ENCODE data around the gene PRORP.

DNA sequence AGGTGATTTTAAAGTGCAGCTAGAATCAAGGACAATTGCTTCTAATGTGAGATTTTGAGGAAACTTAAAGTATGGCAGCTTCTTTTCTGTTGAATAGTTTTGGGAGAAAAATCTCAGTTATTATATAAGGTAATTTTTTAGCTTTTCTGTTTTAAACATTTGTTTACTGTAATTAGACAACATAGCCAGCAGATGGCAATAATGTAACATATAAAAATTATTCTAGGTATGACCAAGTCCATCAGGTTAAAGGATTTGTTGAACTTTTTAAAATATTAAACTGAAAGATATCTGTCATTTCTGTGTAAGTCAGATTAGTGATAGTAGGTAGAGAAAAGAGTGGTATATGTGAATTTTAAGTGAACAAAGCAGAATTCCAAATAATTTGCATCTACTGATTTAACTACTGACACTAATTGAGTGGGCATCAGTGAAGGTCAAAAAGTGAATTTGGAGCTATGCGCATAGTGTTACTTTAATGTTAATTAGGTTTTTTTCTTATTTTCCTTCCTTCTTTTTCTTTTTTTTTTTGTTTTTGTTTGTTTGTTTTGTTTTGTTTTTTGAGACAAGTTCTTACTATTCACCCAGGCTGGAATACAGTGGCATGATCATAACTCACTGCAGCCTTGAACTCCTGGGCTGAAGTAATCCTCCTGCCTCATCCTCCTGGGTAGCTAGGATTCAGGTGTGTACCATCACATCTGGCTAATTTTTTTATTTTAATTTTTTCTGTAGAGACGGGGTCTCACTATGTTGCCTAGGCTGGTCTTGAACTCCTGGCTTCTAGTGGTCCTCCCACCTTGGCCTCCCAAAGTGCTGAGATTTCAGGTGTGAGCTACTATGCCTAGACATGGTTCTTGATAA, 18.6 kb downstream of the PRORP start:
- TF ChIP-seq, protein P1, sequence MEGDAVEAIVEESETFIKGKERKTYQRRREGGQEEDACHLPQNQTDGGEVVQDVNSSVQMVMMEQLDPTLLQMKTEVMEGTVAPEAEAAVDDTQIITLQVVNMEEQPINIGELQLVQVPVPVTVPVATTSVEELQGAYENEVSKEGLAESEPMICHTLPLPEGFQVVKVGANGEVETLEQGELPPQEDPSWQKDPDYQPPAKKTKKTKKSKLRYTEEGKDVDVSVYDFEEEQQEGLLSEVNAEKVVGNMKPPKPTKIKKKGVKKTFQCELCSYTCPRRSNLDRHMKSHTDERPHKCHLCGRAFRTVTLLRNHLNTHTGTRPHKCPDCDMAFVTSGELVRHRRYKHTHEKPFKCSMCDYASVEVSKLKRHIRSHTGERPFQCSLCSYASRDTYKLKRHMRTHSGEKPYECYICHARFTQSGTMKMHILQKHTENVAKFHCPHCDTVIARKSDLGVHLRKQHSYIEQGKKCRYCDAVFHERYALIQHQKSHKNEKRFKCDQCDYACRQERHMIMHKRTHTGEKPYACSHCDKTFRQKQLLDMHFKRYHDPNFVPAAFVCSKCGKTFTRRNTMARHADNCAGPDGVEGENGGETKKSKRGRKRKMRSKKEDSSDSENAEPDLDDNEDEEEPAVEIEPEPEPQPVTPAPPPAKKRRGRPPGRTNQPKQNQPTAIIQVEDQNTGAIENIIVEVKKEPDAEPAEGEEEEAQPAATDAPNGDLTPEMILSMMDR (IDR thresholded peaks at IDR 0.05) = peak in 3 of 6 experiments; percentile 22 to 43 (median 26)
- no peak for TF ChIP-seq POLR2A (IDR thresholded peaks at IDR 0.05)

All from thyroid gland (tissue), 4 donors.